Measurements from ENCODE around the gene B4GALNT2.

B4GALNT2 gene

GRCh38 chr17:49224198-49224996 is 91.8 kb downstream of the B4GALNT2 start:
- Histone ChIP-seq H3K4me3 (ENCODE audit: low read depth in 1 of 5, low read length in 5 of 5) (peak overlapping the region in 4 of 5 donors; percentile 17 to 51 (median 42)), H3K36me3 (ENCODE audit: control insufficient read depth in 5 of 5, insufficient read depth in 5 of 5, low read length in 5 of 5) (no peaks in the 10 kb centered on the region), H3K4me1 (ENCODE audit: control insufficient read depth in 5 of 5, insufficient read depth in 5 of 5, low read length in 5 of 5) (peaks cover 0 to 27% (median 17%) of the 10 kb centered on the region in 5 donors), H3K27ac (ENCODE audit: low read depth, low read length) (no peak overlapping the region), H3K9me3 (ENCODE audit: control insufficient read depth in 5 of 5, low read length in 5 of 5) (no peaks in the 10 kb centered on the region), H3K27me3 (ENCODE audit: control insufficient read depth in 5 of 5, insufficient read depth in 4 of 5, low read length in 5 of 5) (peaks cover 29 to 69% (median 51%) of the 10 kb centered on the region in 5 donors), H3K9ac (ENCODE audit: low read length in 5 of 5) (no peak overlapping the region)

- peak overlapping the region in 2 of 5 donors; percentile 43 to 51 for H3K4me3 ChIP-seq (ENCODE audit: low read depth in 1 of 5, low read length in 5 of 5)
- no peaks in the 10 kb centered on the region for H3K9me3 ChIP-seq (ENCODE audit: control insufficient read depth in 5 of 5, low read length in 5 of 5)
- H3K36me3 ChIP-seq (ENCODE audit: control insufficient read depth in 5 of 5, insufficient read depth in 5 of 5, low read length in 5 of 5): no peaks in the 10 kb centered on the region
- no peak overlapping the region for H3K27ac ChIP-seq (ENCODE audit: low read depth, low read length)
- peaks cover 0 to 30% (median 17%) of the 10 kb centered on the region in 5 donors for H3K4me1 ChIP-seq (ENCODE audit: control insufficient read depth in 5 of 5, insufficient read depth in 5 of 5, low read length in 5 of 5)
- H3K9ac ChIP-seq (ENCODE audit: low read length in 5 of 5): no peak overlapping the region
- peaks cover 34 to 71% (median 54%) of the 10 kb centered on the region in 5 donors for H3K27me3 ChIP-seq (ENCODE audit: control insufficient read depth in 5 of 5, insufficient read depth in 4 of 5, low read length in 5 of 5)
These were observed 92.4 kb downstream of the B4GALNT2 start for GRCh38 chr17:49224997-49225337.

- peaks cover 0 to 37% (median 24%) of the 10 kb centered on the region in 5 donors for H3K4me1 ChIP-seq (ENCODE audit: control insufficient read depth in 5 of 5, insufficient read depth in 5 of 5, low read length in 5 of 5)
- no peak overlapping the region for H3K4me3 ChIP-seq (ENCODE audit: low read depth in 1 of 5, low read length in 5 of 5)
- H3K27me3 ChIP-seq (ENCODE audit: control insufficient read depth in 5 of 5, insufficient read depth in 4 of 5, low read length in 5 of 5): peaks cover 34 to 67% (median 54%) of the 10 kb centered on the region in 5 donors
- no peak overlapping the region for H3K9ac ChIP-seq (ENCODE audit: low read length in 5 of 5)
- no peak overlapping the region for H3K27ac ChIP-seq (ENCODE audit: low read depth, low read length)
- H3K9me3 ChIP-seq (ENCODE audit: control insufficient read depth in 5 of 5, low read length in 5 of 5): no peaks in the 10 kb centered on the region
- H3K36me3 ChIP-seq (ENCODE audit: control insufficient read depth in 5 of 5, insufficient read depth in 5 of 5, low read length in 5 of 5): no peaks in the 10 kb centered on the region
These were observed 93.1 kb downstream of the B4GALNT2 start for GRCh38 chr17:49225554-49226236.
